Panc1 (cell line): ENCODE data around the gene ACAT2. TPM values are rescaled to one million over a fixed set of nuclear protein-coding genes. Genes with fewer than 3 reads are reported as not detected.

Experiments
- ATAC-seq: fragments of 200-7000 bp; cut with Tn5 transposase; 2 replicates; pipeline ENCODE4 v1.9.1; 2020; ENCODE audit warnings: mild to moderate bottlenecking, moderate library complexity
- BruUV-seq: library from RNA; stranded (reverse); fragments of 400-500 nt; replicated peaks from 2 replicates; lab custom pipeline; 2021; lab: Mats Ljungman, UMichigan
- CTCF ChIA-PET: fragments of 300-600 bp; sonication (Branson Sonifier 250); formaldehyde crosslinking; loops from one replicate; lab custom pipeline; 2022; ENCODE audit warnings: antibody characterized with exemption; lab: Charles Lee
- POLR2A ChIA-PET: fragments of 300-600 bp; sonication (Branson Sonifier 250); formaldehyde crosslinking; loops from one replicate; lab custom pipeline; 2022; ENCODE audit warnings: antibody characterized with exemption; lab: Charles Lee
- DNase-seq: peaks from one replicate; pipeline ENCODE4 v3.0.0-alpha.2; 2010; ENCODE audit warnings: low read depth, low spot score
- H3K27ac ChIP-seq: 2 replicates; pipeline ENCODE4 v1.5.1; 2011; ENCODE audit warnings: mild to moderate bottlenecking, low read length, inconsistent platforms
- H3K27me3 ChIP-seq: fragments of 200-500 bp; sonication (Bioruptor generic); 2 replicates; pipeline ENCODE4 v1.6.0; 2014; ENCODE audit warnings: low read length, inconsistent platforms; ENCODE audit not compliant: control insufficient read depth, insufficient read depth
- H3K36me3 ChIP-seq: fragments of 200-500 bp; sonication (Bioruptor generic); 2 replicates; pipeline ENCODE4 v1.5.1; 2014; ENCODE audit warnings: inconsistent platforms, mild to moderate bottlenecking, low read length, moderate library complexity; ENCODE audit not compliant: control insufficient read depth, insufficient read depth
- H3K4me1 ChIP-seq: 2 replicates; pipeline ENCODE4 v1.5.1; 2011; ENCODE audit warnings: inconsistent platforms, mild to moderate bottlenecking, low read length, moderate library complexity; ENCODE audit not compliant: control insufficient read depth, insufficient read depth
- H3K4me3 ChIP-seq, 2 experiments: 2 replicates each; pipeline ENCODE4 v1.5.1; 2011 to 2012; ENCODE audit warnings: low read depth in 2 of 2, low read length in 2 of 2, mild to moderate bottlenecking in 2 of 2, inconsistent platforms in 1 of 2, moderate library complexity in 1 of 2
- H3K9me3 ChIP-seq: fragments of 200-500 bp; sonication (Bioruptor generic); 2 replicates; pipeline ENCODE4 v1.5.1; 2014; ENCODE audit warnings: low read depth, mild to moderate bottlenecking, inconsistent platforms, low read length, moderate library complexity; ENCODE audit not compliant: control insufficient read depth, insufficient read depth
- CTCF ChIP-seq: fragments of 450-650 bp; IDR thresholded peaks from 2 replicates; pipeline ENCODE4 v1.5.1; 2017; ENCODE audit warnings: mild to moderate bottlenecking
- POLR2AphosphoS5 ChIP-seq: IDR thresholded peaks from 2 replicates; pipeline ENCODE4 v1.6.1; 2012; ENCODE audit warnings: mild to moderate bottlenecking, low read depth, low read length, moderate library complexity
- REST ChIP-seq, 2 experiments: IDR thresholded peaks; 2 replicates each; pipeline ENCODE4 v1.6.1; 2011 to 2012; ENCODE audit warnings: low read depth in 2 of 2, control low read depth in 1 of 2, low read length in 1 of 2, mild to moderate bottlenecking in 1 of 2, moderate library complexity in 1 of 2; ENCODE audit not compliant: insufficient read depth in 1 of 2
- SIN3A ChIP-seq: IDR thresholded peaks from 2 replicates; pipeline ENCODE4 v1.6.1; 2012; ENCODE audit warnings: low read depth, mild to moderate bottlenecking, low read length, moderate library complexity, borderline replicate concordance; ENCODE audit not compliant: insufficient read depth
- TCF7L2 ChIP-seq: IDR thresholded peaks from 2 replicates; pipeline ENCODE4 v1.6.1; 2011; ENCODE audit warnings: mild to moderate bottlenecking, low read depth, low read length, inconsistent platforms
- in situ Hi-C: cut with HindIII; loops from 2 replicates; pipeline ENCODE4 v1.10.0; 2016; ENCODE audit warnings: low sequenced_read_pairs, low pct_unique_long_range_greater_than_20kb
- intact Hi-C: fragments of 100-400 bp; cut with micrococcal nuclease; formaldehyde crosslinking; loops from one replicate; pipeline ENCODE4 v1.10.0; 2022; ENCODE audit not compliant: unreplicated experiment
- total RNA-seq: library from RNA; stranded (reverse); gene quantifications from one replicate; pipeline ENCODE4 v1.2.1, GENCODE V29; 2021; ENCODE audit not compliant: unreplicated experiment

The ACAT2 gene
- total RNA-seq, 1 experiment from 2014 or later, result 112 TPM

- in situ Hi-C loops (no loop called here), intact Hi-C loops (loop anchor here (5.0 kb wide), 1 partner anchor 34 kb away; the partner anchor contains the start of gene SOD2)
- ATAC-seq (peak; percentile 48), DNase-seq (no peak)
- no peaks in the 10 kb centered on the region for H3K27me3 ChIP-seq
- TF ChIP-seq CTCF, result no peak
- no peak for TF ChIP-seq TCF7L2
- no peak; a peak in 1 of 4 replicates for TF ChIP-seq REST (IDR thresholded peaks at IDR 0.05; ENCODE audit: insufficient read depth in 1 of 2, low read depth in 2 of 2, low read length in 1 of 2)
- TF ChIP-seq SIN3A, result no peak
- TF ChIP-seq POLR2AphosphoS5, result no peak
- H3K4me1 ChIP-seq, result peaks cover 30% of the 10 kb centered on the region
- CTCF ChIA-PET, result no interaction called here
- peaks cover 19% of the 10 kb centered on the region for H3K36me3 ChIP-seq
- H3K9me3 ChIP-seq, result no peaks in the 10 kb centered on the region
- BruUV-seq, result TSS peak; percentile 85
- POLR2A ChIA-PET, result interaction anchor here (0.9 to 1.8 kb wide), 5 partner anchors 27 to 516 kb away, joined by 3 to 11 read pairs (median 4); partner anchors contain the start of genes ACAT2, MRPL18 and SOD2
- peak overlapping the region; percentile 100 for H3K27ac ChIP-seq
- peak overlapping the region; percentile 85 to 96 for H3K4me3 ChIP-seq
These were observed 35.5 kb upstream of the ACAT2 start for GRCh38 chr6:159726255-159726917.

- ATAC-seq (peak; percentile 94), DNase-seq (peak; percentile 64)
- no TSS peak for BruUV-seq
- Histone ChIP-seq H3K36me3 (peaks cover 23% of the 10 kb centered on the region), H3K27ac (peak within 1 kb of the TSS; percentile 100), H3K4me1 (peaks cover 30% of the 10 kb centered on the region), H3K4me3 (peak within 1 kb of the TSS; percentile 85 to 96), H3K27me3 (no peaks in the 10 kb centered on the region), H3K9me3 (no peaks in the 10 kb centered on the region)
- TF ChIP-seq CTCF (no peak), REST (IDR thresholded peaks at IDR 0.05; ENCODE audit: insufficient read depth in 1 of 2, low read depth in 2 of 2, low read length in 1 of 2) (peak in 1 of 2 experiments; percentile 64; a peak in 1 of 4 replicates), POLR2AphosphoS5 (peak; percentile 97), SIN3A (peak; percentile 88; the same call in 1 of the 2 replicates), TCF7L2 (peak; percentile 69; the same call in 1 of the 2 replicates)
- in situ Hi-C loops, result no loop called here
- POLR2A ChIA-PET, result interaction anchor here (0.6 to 1.8 kb wide), 10 partner anchors 28 to 1726 kb away, joined by 3 to 18 read pairs (median 4); partner anchors contain the start of genes ACAT2, MRPL18 and SOD2
- CTCF ChIA-PET, result interaction anchor here (0.6 kb wide), 3 partner anchors 25 to 727 kb away, joined by 3 to 4 read pairs (median 3); partner anchors contain the start of gene RSPH3
- intact Hi-C loops, result loop anchor here (5.0 kb wide), 1 partner anchor 35 kb away; the partner anchor contains the start of gene SOD2
These were observed 34.7 kb upstream of the ACAT2 start, which contains the start of gene WTAP for GRCh38 chr6:159726918-159727716. Gene WTAP (plus strand): TSS chr6:159727506. CDS start chr6:159736266, 8,760 bp downstream.
